Measurements from ENCODE around the gene LILRA5. TPM values are rescaled to one million over a fixed set of nuclear protein-coding genes. Genes with fewer than 3 reads are reported as not detected.

Gene LILRA5
- total RNA-seq, 4 donors from 2014 or later, result 0.45 to 0.81 TPM; not detected in 2

DNA sequence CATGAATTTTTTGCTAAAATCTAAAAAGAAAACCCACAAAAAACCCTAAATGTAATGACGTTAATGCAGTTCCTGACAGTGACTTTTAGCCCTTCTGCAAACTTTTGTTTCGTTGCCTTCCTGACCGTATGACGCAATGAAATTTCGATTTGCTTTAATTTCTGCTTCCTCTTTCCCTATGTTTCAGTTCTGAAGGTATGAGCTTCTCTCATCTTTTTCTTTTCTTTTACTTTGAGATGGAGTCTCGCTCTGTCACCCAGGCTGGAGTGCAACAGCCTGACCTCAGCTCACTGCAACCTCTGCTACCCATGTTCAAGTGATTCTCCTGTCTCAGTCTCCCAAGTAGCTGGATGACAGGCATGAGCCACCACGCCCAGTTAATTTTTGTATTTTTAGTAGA lies 6.1 kb upstream of the LILRA5 start:
- 79 to 86% methylated on average over 7 of the region's 7 CpGs for WGBS, 2 donors
- TF ChIP-seq, protein P1, sequence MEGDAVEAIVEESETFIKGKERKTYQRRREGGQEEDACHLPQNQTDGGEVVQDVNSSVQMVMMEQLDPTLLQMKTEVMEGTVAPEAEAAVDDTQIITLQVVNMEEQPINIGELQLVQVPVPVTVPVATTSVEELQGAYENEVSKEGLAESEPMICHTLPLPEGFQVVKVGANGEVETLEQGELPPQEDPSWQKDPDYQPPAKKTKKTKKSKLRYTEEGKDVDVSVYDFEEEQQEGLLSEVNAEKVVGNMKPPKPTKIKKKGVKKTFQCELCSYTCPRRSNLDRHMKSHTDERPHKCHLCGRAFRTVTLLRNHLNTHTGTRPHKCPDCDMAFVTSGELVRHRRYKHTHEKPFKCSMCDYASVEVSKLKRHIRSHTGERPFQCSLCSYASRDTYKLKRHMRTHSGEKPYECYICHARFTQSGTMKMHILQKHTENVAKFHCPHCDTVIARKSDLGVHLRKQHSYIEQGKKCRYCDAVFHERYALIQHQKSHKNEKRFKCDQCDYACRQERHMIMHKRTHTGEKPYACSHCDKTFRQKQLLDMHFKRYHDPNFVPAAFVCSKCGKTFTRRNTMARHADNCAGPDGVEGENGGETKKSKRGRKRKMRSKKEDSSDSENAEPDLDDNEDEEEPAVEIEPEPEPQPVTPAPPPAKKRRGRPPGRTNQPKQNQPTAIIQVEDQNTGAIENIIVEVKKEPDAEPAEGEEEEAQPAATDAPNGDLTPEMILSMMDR (IDR thresholded peaks at IDR 0.05), result no peak
- TF ChIP-seq POLR2A (IDR thresholded peaks at IDR 0.05), result no peak

DNA sequence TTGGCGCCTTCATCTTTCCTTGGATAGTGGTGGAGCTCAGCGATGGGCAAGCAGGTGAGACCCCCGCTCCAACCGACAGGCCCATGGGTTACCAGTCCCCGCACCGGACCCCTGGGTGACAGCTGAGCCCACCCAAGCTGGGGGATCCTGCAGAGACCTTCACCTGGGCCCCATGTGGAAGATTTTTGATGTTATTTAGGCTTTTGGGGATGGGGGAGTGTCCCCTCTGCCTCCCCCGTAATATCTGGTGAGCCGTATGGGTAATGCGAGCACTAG lies 4.9 kb upstream of the LILRA5 start:
- WGBS, 2 donors, result 88 to 96% methylated on average over 7 to 9 of the region's 9 CpGs
- Histone ChIP-seq H3K4me3 (replicated peaks in 1 of 3) (no peak overlapping the region), H3K27me3 (no peaks in the 10 kb centered on the region), H3K36me3 (no peaks in the 10 kb centered on the region), H3K9me3 (no peaks in the 10 kb centered on the region), H3K4me1 (no peaks in the 10 kb centered on the region), H3K27ac (no peak overlapping the region)
- no peak for TF ChIP-seq POLR2A (IDR thresholded peaks at IDR 0.05)
- TF ChIP-seq, protein P1 (IDR thresholded peaks at IDR 0.05), result no peak
- no peak for DNase-seq
- intact Hi-C loops (cut with DNase I), result no loop called here

More for the DNA sequence above, 6.1 kb upstream of the LILRA5 start:
- Histone ChIP-seq H3K4me3 (replicated peaks in 1 of 3) (no peak overlapping the region), H3K27me3 (no peaks in the 10 kb centered on the region), H3K27ac (no peak overlapping the region), H3K36me3 (no peaks in the 10 kb centered on the region), H3K9me3 (no peaks in the 10 kb centered on the region), H3K4me1 (no peaks in the 10 kb centered on the region)
- DNase-seq, result no peak
- intact Hi-C loops (cut with DNase I), result no loop called here

DNA sequence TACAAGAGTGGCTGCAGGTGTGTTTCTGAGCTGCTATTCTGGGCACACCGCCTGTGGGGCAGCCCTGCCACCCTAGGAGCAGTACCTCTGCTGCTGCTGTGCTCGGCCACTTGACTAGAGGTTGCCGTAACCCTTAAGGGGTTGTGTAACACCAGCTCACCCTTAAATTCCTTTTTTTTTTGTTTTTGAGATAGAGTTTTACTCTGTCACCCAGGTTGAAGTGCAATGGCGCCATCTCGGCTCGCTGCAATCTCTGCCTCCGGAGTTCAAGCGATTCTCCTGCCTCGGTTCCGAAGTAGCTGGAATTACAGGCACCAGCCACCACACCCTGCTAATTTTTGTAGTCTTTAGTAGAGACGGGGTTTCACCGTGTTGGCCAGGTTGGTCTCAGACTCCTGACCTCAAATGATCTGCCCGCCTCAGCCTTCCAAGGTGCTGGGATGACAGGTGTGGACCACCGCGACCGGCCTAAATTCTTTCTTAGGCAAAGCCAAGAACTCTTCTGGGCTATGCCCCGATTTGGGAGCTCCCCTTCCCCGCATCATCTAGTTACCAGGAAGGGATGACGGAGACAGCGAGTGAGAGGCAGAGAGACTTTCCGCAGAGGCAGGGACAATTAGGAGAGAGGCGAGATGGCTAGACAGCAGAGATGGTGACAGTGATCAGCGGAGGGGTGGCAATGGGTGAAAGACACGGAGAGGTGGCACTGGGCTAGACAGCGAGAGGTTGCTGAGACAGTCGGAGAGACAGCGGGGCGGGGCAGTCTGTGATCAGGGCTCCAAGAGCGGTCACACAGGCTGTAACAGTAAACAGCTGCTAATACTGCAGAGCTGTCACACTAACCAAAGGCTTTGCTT lies 4.4 kb upstream of the LILRA5 start:
- H3K27me3 ChIP-seq, result no peaks in the 10 kb centered on the region
- no peak overlapping the region for H3K4me3 ChIP-seq (replicated peaks in 1 of 3)
- intact Hi-C loops (cut with DNase I), result no loop called here
- H3K9me3 ChIP-seq, result no peaks in the 10 kb centered on the region
- DNase-seq, result no peak
- no peak overlapping the region for H3K27ac ChIP-seq
- no peaks in the 10 kb centered on the region for H3K4me1 ChIP-seq
- 61 to 76% methylated on average over 27 to 29 of the region's 29 CpGs for WGBS, 2 donors
- no peaks in the 10 kb centered on the region for H3K36me3 ChIP-seq
- TF ChIP-seq, protein P1 (IDR thresholded peaks at IDR 0.05), result no peak
- no peak for TF ChIP-seq POLR2A (IDR thresholded peaks at IDR 0.05)

DNA sequence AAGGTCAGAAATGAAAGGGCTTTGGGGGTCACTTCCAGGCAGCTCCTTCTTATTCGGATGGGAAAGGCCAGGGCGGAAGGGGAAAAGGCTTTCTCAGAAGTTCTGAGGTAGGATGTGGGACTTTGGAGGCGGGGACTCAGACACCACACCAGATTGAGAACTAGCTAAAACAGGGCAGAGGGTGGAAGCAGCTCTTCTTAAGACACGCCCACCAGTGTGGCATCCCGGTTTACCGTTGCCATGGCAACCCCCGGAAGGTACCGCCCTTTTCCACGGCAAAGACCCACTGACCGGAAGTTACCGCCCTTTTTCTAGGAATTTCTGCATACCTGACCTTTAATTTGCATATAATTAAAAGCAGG lies 3.8 kb upstream of the LILRA5 start:
- no peak for DNase-seq
- no peak overlapping the region for H3K4me3 ChIP-seq (replicated peaks in 1 of 3)
- 36 to 37% methylated on average over 11 of the region's 11 CpGs for WGBS, 2 donors
- H3K27me3 ChIP-seq, result no peaks in the 10 kb centered on the region
- no peak for TF ChIP-seq POLR2A (IDR thresholded peaks at IDR 0.05)
- TF ChIP-seq, protein P1 (IDR thresholded peaks at IDR 0.05), result no peak
- no peaks in the 10 kb centered on the region for H3K9me3 ChIP-seq
- intact Hi-C loops (cut with DNase I), result no loop called here
- H3K27ac ChIP-seq, result no peak overlapping the region
- no peaks in the 10 kb centered on the region for H3K36me3 ChIP-seq
- H3K4me1 ChIP-seq, result no peaks in the 10 kb centered on the region

DNA sequence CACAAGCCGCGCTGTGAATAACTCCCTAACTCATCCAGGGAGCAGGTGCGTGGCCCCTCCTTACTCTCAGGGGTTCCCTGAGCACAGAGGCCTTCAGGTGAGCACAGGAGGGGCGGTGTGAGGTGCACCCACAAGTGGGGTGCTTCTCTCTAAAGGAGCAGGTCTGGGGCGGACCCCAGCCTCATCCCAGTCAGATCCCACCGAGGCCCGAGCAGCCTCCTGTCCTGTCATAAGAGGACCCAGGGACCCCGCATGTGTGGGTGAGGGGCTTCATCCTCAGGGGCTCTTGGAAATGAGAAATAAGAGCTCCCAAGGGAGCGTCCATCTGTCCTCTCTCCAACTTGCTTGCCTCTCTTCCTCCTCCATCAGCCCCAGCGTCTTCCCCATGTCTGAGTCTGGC lies 3.0 kb upstream of the LILRA5 start:
- Histone ChIP-seq H3K4me1 (no peaks in the 10 kb centered on the region), H3K4me3 (replicated peaks in 1 of 3) (no peak overlapping the region), H3K27me3 (no peaks in the 10 kb centered on the region), H3K27ac (no peak overlapping the region), H3K36me3 (no peaks in the 10 kb centered on the region), H3K9me3 (no peaks in the 10 kb centered on the region)
- no peak for DNase-seq
- TF ChIP-seq POLR2A (IDR thresholded peaks at IDR 0.05), result no peak
- TF ChIP-seq, protein P1 (IDR thresholded peaks at IDR 0.05), result no peak
- intact Hi-C loops (cut with DNase I), result no loop called here
- WGBS, 2 donors, result 76 to 80% methylated on average over 10 of the region's 10 CpGs
